ENCODE results near the gene RANBP10.

- TF ChIP-seq, protein P1, sequence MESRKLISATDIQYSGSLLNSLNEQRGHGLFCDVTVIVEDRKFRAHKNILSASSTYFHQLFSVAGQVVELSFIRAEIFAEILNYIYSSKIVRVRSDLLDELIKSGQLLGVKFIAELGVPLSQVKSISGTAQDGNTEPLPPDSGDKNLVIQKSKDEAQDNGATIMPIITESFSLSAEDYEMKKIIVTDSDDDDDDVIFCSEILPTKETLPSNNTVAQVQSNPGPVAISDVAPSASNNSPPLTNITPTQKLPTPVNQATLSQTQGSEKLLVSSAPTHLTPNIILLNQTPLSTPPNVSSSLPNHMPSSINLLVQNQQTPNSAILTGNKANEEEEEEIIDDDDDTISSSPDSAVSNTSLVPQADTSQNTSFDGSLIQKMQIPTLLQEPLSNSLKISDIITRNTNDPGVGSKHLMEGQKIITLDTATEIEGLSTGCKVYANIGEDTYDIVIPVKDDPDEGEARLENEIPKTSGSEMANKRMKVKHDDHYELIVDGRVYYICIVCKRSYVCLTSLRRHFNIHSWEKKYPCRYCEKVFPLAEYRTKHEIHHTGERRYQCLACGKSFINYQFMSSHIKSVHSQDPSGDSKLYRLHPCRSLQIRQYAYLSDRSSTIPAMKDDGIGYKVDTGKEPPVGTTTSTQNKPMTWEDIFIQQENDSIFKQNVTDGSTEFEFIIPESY (IDR thresholded peaks at IDR 0.05) = no peak
- TF ChIP-seq PML (IDR thresholded peaks at IDR 0.05; ENCODE audit: low read length) = no peak
- TF ChIP-seq RELA (IDR thresholded peaks at IDR 0.05; ENCODE audit: borderline replicate concordance, partially characterized antibody) = no peak
- TF ChIP-seq HDGF (IDR thresholded peaks at IDR 0.05) = no peak
- no peak for TF ChIP-seq NFYB (IDR thresholded peaks at IDR 0.05; ENCODE audit: insufficient read depth, low read depth, low read length)
- TF ChIP-seq POLR2AphosphoS2 (IDR thresholded peaks at IDR 0.05; ENCODE audit: low read depth, low read length) = no peak
- TF ChIP-seq MXI1 (IDR thresholded peaks at IDR 0.05; ENCODE audit: low read depth, low read length) = no peak
- no peak for TF ChIP-seq NR2C2 (IDR thresholded peaks at IDR 0.05; ENCODE audit: borderline replicate concordance, control insufficient read depth, insufficient read length, low read depth)
- no peak for TF ChIP-seq BHLHE40 (IDR thresholded peaks at IDR 0.05; ENCODE audit: borderline replicate concordance in 1 of 2, low read depth in 2 of 2, low read length in 1 of 2)
- no peak for TF ChIP-seq EP300 (IDR thresholded peaks at IDR 0.05; ENCODE audit: borderline replicate concordance in 1 of 2, control insufficient read depth in 1 of 2, low read depth in 2 of 2, low read length in 2 of 2)
- TF ChIP-seq USF1 (IDR thresholded peaks at IDR 0.05; ENCODE audit: borderline replicate concordance, extremely low read length, insufficient read depth, low read depth, low read length) = no peak
- TF ChIP-seq, protein P2, sequence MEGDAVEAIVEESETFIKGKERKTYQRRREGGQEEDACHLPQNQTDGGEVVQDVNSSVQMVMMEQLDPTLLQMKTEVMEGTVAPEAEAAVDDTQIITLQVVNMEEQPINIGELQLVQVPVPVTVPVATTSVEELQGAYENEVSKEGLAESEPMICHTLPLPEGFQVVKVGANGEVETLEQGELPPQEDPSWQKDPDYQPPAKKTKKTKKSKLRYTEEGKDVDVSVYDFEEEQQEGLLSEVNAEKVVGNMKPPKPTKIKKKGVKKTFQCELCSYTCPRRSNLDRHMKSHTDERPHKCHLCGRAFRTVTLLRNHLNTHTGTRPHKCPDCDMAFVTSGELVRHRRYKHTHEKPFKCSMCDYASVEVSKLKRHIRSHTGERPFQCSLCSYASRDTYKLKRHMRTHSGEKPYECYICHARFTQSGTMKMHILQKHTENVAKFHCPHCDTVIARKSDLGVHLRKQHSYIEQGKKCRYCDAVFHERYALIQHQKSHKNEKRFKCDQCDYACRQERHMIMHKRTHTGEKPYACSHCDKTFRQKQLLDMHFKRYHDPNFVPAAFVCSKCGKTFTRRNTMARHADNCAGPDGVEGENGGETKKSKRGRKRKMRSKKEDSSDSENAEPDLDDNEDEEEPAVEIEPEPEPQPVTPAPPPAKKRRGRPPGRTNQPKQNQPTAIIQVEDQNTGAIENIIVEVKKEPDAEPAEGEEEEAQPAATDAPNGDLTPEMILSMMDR (IDR thresholded peaks at IDR 0.05 in 2 of 3, conservative IDR thresholded peaks at IDR 0.05 in 1 of 3; ENCODE audit: control insufficient read depth in 2 of 3, extremely low read depth in 1 of 3, insufficient read depth in 1 of 3, low read depth in 3 of 3, low read length in 3 of 3) = no peak
- no peak for TF ChIP-seq SREBF2 (IDR thresholded peaks at IDR 0.05; ENCODE audit: low read length)
These were observed 57.5 kb downstream of the RANBP10 start for GRCh38 chr16:67748834-67749233.
